GM12864 (cell line): Measurements from ENCODE around the gene BRD3OS.

Experiments used
- DNase-seq: peaks from one replicate; pipeline ENCODE4 v3.0.0-alpha.2; 2011; ENCODE audit warnings: low read depth
- H3K4me3 ChIP-seq: 2 replicates; pipeline ENCODE4 v1.5.1; 2011; ENCODE audit warnings: mild to moderate bottlenecking, low read depth, low read length, control low read depth
- CTCF ChIP-seq: IDR thresholded peaks from 2 replicates; pipeline ENCODE4 v1.5.1; 2011; ENCODE audit warnings: low read depth, mild to moderate bottlenecking, moderate library complexity, low read length, control low read depth, inconsistent platforms; ENCODE audit errors: missing control alignments

BRD3OS gene

DNA sequence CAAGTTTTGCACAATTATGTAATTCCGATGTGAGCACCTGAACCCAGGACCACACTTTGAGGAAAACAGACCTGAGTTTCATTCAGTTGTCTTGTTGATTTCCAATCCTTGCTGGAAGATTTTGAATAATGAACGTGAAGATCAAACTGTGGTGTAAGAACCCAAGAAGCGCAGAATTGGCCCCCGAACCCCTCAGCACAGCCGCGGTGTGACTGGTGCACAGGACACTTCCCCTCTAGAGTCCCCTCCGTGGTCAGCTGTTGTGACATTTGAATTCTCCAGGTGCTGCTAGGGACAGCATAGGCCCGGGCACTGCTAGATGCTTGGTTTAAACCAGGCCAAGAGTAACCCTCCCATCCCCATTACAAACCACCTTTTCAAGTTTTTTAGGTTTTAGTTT is 1.7 kb downstream of the BRD3OS start:
- DNase-seq = no peak
- no peak for TF ChIP-seq CTCF
- no peak overlapping the region for H3K4me3 ChIP-seq

DNA sequence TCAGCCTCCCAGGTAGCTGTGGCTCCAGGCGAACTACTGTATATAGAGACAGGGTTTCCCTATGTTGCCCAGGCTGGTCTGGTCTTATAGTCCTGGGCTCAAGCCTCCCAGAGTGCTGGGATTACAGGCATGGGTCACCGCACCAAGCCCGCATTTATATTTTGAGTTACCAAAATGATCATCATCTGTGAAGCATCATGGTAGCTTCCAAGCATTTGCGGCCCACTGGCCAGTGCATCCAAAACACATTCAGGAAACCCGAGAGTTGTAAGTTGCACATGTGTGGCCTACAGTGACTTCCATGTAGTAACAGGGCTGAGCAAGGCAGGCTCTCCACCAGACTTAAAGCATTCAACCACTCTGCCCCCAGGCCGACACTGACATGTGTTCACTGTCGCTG is 2.3 kb downstream of the BRD3OS start:
- TF ChIP-seq CTCF = no peak

GRCh38 chr9:134028076-134028475 is 2.8 kb downstream of the BRD3OS start:
- TF ChIP-seq CTCF = no peak
- H3K4me3 ChIP-seq = no peak overlapping the region
- DNase-seq = no peak

More for the DNA sequence above, 2.3 kb downstream of the BRD3OS start:
- H3K4me3 ChIP-seq = no peak overlapping the region
- DNase-seq = no peak

- no peak for TF ChIP-seq CTCF
- DNase-seq = no peak
- no peak overlapping the region for H3K4me3 ChIP-seq
Observed at GRCh38 chr9:134028575-134029247, 3.4 kb downstream of the BRD3OS start.

DNA sequence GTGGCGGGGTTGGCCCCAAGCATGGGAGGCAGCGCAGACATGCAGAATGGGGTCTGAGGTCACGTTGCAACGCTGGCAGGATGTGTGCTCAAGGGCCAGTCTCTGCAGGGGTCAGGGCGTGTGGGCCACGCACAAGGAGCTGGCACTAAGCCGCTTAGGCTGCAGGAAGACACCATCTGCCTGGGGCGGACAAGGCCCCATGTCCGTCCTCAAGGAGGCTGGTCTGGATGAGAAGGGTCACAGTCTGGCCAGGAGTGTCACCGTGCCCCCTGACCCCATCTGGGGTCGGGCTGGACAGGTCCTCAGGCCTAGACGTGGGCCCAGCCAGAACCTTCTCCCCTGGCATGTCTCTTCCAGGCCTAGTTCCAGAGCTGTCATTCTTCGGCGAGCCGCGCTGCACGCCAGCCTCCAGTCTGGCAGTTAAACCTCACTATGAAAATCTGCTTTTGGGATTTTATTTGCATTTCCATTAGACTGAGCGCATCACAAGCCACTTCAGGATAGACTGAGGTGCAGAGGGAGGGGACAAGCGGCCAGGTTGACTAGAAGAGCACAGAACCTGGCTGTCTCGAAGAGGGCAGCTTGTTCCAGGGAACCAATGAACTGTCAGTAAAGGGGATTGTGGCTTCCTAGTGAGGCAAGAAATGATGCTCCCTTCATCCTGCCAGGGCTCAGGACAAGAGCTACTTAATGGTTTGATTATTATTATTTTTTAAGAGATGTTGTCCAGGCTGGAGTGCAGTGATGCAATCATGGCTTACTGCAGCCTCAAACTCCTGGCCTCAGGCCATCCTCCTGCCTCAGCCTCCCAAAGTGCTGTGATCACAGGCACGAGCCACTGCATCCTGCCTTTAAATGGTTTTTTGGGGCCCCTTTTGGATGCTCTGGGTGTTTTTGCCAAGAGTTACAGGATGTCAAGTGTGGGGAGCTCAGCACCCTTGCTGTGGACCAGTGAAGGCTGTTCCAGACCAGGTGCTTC is 4.3 kb downstream of the BRD3OS start:
- TF ChIP-seq CTCF = no peak
- no peak overlapping the region for H3K4me3 ChIP-seq
- DNase-seq = no peak

- no peak for DNase-seq
- H3K4me3 ChIP-seq = no peak overlapping the region
- TF ChIP-seq CTCF = no peak
Observed at GRCh38 chr9:134030821-134031470, 5.7 kb downstream of the BRD3OS start.
